Measurements from ENCODE around the gene RND3.

DNA sequence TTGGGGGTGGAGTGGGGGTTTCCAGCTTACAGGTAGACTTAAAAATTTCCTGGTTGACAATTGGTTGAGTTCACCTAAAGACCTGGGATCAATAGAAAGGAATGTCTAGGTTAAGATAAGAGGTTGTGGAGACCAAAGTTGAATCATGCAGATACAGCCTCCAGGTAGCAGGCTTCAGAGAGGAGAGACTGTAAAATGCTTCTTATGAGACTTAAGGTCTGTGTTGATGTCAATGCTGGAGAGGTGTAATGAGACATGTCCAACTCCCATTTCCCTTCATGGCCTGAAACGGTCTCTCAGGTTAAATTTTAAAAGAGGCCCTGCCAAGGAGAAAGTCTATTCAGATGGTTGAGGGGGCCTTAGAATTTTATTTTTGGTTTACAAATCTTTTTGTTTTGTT is 38.5 kb upstream of the RND3 start:
- TF ChIP-seq, protein P1, sequence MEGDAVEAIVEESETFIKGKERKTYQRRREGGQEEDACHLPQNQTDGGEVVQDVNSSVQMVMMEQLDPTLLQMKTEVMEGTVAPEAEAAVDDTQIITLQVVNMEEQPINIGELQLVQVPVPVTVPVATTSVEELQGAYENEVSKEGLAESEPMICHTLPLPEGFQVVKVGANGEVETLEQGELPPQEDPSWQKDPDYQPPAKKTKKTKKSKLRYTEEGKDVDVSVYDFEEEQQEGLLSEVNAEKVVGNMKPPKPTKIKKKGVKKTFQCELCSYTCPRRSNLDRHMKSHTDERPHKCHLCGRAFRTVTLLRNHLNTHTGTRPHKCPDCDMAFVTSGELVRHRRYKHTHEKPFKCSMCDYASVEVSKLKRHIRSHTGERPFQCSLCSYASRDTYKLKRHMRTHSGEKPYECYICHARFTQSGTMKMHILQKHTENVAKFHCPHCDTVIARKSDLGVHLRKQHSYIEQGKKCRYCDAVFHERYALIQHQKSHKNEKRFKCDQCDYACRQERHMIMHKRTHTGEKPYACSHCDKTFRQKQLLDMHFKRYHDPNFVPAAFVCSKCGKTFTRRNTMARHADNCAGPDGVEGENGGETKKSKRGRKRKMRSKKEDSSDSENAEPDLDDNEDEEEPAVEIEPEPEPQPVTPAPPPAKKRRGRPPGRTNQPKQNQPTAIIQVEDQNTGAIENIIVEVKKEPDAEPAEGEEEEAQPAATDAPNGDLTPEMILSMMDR (IDR thresholded peaks at IDR 0.05; ENCODE audit: insufficient read depth, low read length) = no peak
- no peak for TF ChIP-seq POLR2AphosphoS5 (IDR thresholded peaks at IDR 0.05; ENCODE audit: low read depth)
- TF ChIP-seq, protein P2, sequence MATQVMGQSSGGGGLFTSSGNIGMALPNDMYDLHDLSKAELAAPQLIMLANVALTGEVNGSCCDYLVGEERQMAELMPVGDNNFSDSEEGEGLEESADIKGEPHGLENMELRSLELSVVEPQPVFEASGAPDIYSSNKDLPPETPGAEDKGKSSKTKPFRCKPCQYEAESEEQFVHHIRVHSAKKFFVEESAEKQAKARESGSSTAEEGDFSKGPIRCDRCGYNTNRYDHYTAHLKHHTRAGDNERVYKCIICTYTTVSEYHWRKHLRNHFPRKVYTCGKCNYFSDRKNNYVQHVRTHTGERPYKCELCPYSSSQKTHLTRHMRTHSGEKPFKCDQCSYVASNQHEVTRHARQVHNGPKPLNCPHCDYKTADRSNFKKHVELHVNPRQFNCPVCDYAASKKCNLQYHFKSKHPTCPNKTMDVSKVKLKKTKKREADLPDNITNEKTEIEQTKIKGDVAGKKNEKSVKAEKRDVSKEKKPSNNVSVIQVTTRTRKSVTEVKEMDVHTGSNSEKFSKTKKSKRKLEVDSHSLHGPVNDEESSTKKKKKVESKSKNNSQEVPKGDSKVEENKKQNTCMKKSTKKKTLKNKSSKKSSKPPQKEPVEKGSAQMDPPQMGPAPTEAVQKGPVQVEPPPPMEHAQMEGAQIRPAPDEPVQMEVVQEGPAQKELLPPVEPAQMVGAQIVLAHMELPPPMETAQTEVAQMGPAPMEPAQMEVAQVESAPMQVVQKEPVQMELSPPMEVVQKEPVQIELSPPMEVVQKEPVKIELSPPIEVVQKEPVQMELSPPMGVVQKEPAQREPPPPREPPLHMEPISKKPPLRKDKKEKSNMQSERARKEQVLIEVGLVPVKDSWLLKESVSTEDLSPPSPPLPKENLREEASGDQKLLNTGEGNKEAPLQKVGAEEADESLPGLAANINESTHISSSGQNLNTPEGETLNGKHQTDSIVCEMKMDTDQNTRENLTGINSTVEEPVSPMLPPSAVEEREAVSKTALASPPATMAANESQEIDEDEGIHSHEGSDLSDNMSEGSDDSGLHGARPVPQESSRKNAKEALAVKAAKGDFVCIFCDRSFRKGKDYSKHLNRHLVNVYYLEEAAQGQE (IDR thresholded peaks at IDR 0.05; ENCODE audit: insufficient replicate concordance, low read depth) = no peak
- no peak for TF ChIP-seq SPI1 (IDR thresholded peaks at IDR 0.05; ENCODE audit: borderline replicate concordance, low read depth)
